ENCODE results near the gene SLC12A3. TPM values are rescaled to one million over a fixed set of nuclear protein-coding genes. Genes with fewer than 3 reads are reported as not detected.

Gene SLC12A3
- polyA plus RNA-seq, 3 donors, result 0.03 TPM; not detected in 2

DNA sequence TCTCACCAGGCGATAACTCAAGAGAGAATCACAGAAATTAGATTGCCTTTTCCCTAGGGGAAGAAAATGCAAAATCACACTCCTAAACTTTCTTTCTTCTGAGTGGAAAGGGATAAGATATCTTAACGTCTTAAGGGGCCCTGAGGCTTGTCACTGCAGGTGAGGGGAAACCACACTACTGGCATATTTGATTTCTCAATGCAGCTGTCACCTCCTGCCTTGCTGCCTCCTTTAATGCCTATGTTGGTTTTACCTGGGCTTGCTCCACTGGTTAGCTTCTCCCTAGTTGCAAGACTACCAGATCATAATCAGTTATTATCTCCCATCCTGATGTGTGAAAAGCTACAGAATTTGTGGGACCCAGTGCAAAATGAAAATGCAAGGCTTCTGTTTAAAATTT, 62.5 kb downstream of the SLC12A3 start:
- peaks cover 0 to 2% of the 10 kb centered on the region in 2 donors for H3K36me3 Mint-ChIP-seq
- Histone ChIP-seq H3K4me2 (replicated peaks; ENCODE audit: extremely low read depth, low read length, poor library complexity, severe bottlenecking) (no peak overlapping the region), H4K20me1 (ENCODE audit: insufficient read depth, low read length) (peaks cover 4% of the 10 kb centered on the region), H3K4me3 (replicated peaks in 1 of 3; ENCODE audit: low read depth in 2 of 3, low read length in 3 of 3) (no peak overlapping the region), H3K9me3 (replicated peaks in 1 of 2; ENCODE audit: control insufficient read depth in 1 of 2, insufficient read depth in 1 of 2, low read length in 2 of 2) (no peaks in the 10 kb centered on the region), H3K4me1 (ENCODE audit: control insufficient read depth in 1 of 2, insufficient read depth in 2 of 2, low read length in 2 of 2) (peaks cover 18 to 26% of the 10 kb centered on the region in 2 donors), H3K9ac (ENCODE audit: insufficient read depth, low read length, poor library complexity, severe bottlenecking) (no peak overlapping the region), H3K79me2 (ENCODE audit: insufficient read depth, low read length) (peaks cover 5% of the 10 kb centered on the region), H2AFZ (ENCODE audit: insufficient read depth, low read depth, low read length, poor library complexity, severe bottlenecking) (no peak overlapping the region), H3K36me3 (replicated peaks in 1 of 2; ENCODE audit: control insufficient read depth in 1 of 2, insufficient read depth in 2 of 2, low read length in 2 of 2) (no peaks in the 10 kb centered on the region), H3K27ac (ENCODE audit: low read depth in 1 of 2, low read length in 2 of 2) (no peak overlapping the region), H3K27me3 (ENCODE audit: control insufficient read depth in 2 of 2, insufficient read depth in 2 of 2, low read length in 2 of 2) (no peaks in the 10 kb centered on the region)
- no peak overlapping the region for H3K4me3 Mint-ChIP-seq
- DNase-seq, result no peak
- H3K27ac Mint-ChIP-seq, result no peak overlapping the region
- WGBS (ENCODE audit: insufficient coverage), result 0% methylated on average over 1 of the region's 2 CpGs
- H3K4me1 Mint-ChIP-seq, result peaks cover 17% of the 10 kb centered on the region
- H3K9me3 Mint-ChIP-seq, result peaks cover 0 to under 1% (median 0%) of the 10 kb centered on the region in 7 donors
- intact Hi-C loops (cut with micrococcal nuclease), result no loop called here
- peaks cover 6 to 20% (median 9%) of the 10 kb centered on the region in 3 donors for H3K27me3 Mint-ChIP-seq (ENCODE audit: low read depth in 3 of 3)
- TF ChIP-seq, protein P1, sequence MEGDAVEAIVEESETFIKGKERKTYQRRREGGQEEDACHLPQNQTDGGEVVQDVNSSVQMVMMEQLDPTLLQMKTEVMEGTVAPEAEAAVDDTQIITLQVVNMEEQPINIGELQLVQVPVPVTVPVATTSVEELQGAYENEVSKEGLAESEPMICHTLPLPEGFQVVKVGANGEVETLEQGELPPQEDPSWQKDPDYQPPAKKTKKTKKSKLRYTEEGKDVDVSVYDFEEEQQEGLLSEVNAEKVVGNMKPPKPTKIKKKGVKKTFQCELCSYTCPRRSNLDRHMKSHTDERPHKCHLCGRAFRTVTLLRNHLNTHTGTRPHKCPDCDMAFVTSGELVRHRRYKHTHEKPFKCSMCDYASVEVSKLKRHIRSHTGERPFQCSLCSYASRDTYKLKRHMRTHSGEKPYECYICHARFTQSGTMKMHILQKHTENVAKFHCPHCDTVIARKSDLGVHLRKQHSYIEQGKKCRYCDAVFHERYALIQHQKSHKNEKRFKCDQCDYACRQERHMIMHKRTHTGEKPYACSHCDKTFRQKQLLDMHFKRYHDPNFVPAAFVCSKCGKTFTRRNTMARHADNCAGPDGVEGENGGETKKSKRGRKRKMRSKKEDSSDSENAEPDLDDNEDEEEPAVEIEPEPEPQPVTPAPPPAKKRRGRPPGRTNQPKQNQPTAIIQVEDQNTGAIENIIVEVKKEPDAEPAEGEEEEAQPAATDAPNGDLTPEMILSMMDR (IDR thresholded peaks at IDR 0.05), result no peak

DNA sequence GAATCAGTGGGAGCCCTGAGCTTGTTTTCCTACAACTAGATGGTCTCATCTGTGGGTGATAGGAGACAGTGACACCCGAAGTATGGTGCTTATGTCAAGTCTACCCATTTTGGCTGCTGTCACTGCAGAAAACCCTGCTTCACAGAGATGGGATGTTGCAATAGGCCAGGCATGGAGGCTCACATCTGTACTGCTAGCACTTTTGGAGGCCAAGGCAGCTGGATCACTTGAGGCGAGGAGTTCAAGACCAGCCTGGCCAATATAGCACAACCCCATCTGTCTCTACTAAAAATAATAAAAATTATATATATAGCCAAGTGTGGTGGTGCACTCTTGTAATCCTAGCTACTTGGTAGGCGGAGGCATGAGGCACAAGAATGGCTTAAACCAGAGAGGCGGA, 64.6 kb downstream of the SLC12A3 start:
- H3K9me3 Mint-ChIP-seq, result peaks cover 0 to 2% (median 0%) of the 10 kb centered on the region in 7 donors
- peaks cover 8 to 14% of the 10 kb centered on the region in 2 donors for H3K36me3 Mint-ChIP-seq
- no peak overlapping the region for H3K4me3 Mint-ChIP-seq
- peaks cover 26 to 31% of the 10 kb centered on the region in 2 donors for H3K4me1 ChIP-seq (ENCODE audit: control insufficient read depth in 1 of 2, insufficient read depth in 2 of 2, low read length in 2 of 2)
- H3K4me1 Mint-ChIP-seq, result peaks cover 23% of the 10 kb centered on the region
- WGBS (ENCODE audit: insufficient coverage), result 94% methylated on average over 3 of the region's 4 CpGs
- peaks cover 2 to 18% (median 7%) of the 10 kb centered on the region in 3 donors for H3K27me3 Mint-ChIP-seq (ENCODE audit: low read depth in 3 of 3)
- peaks cover 26% of the 10 kb centered on the region for H3K79me2 ChIP-seq (ENCODE audit: insufficient read depth, low read length)
- intact Hi-C loops (cut with micrococcal nuclease), result loop anchor here (5.0 to 10.0 kb wide), 3 partner anchors 55 to 258 kb away; partner anchors contain the start of genes PSME3IP1 (in 1 of the 2), RSPRY1 (in 1 of the 2) and SLC12A3 (in 1 of the 2)
- TF ChIP-seq, protein P1 (IDR thresholded peaks at IDR 0.05), result no peak
- no peak overlapping the region for H3K9ac ChIP-seq (ENCODE audit: insufficient read depth, low read length, poor library complexity, severe bottlenecking)
- H3K4me2 ChIP-seq (replicated peaks; ENCODE audit: extremely low read depth, low read length, poor library complexity, severe bottlenecking), result no peak overlapping the region
- no peak for DNase-seq
- H4K20me1 ChIP-seq (ENCODE audit: insufficient read depth, low read length), result peaks cover 25% of the 10 kb centered on the region
- H2AFZ ChIP-seq (ENCODE audit: insufficient read depth, low read depth, low read length, poor library complexity, severe bottlenecking), result no peak overlapping the region
- H3K27me3 ChIP-seq (ENCODE audit: control insufficient read depth in 2 of 2, insufficient read depth in 2 of 2, low read length in 2 of 2), result no peaks in the 10 kb centered on the region
- no peaks in the 10 kb centered on the region for H3K9me3 ChIP-seq (replicated peaks in 1 of 2; ENCODE audit: control insufficient read depth in 1 of 2, insufficient read depth in 1 of 2, low read length in 2 of 2)
- no peak overlapping the region for H3K4me3 ChIP-seq (replicated peaks in 1 of 3; ENCODE audit: low read depth in 2 of 3, low read length in 3 of 3)
- H3K27ac ChIP-seq (ENCODE audit: low read depth in 1 of 2, low read length in 2 of 2), result no peak overlapping the region
- H3K36me3 ChIP-seq (replicated peaks in 1 of 2; ENCODE audit: control insufficient read depth in 1 of 2, insufficient read depth in 2 of 2, low read length in 2 of 2), result peaks cover 0 to 14% of the 10 kb centered on the region in 2 donors
- no peak overlapping the region for H3K27ac Mint-ChIP-seq

Measured in CD14-positive monocyte (primary cell).